ENCODE measurements around the gene SNAP91.

GRCh38 chr6:83633609-83634008, 75.3 kb downstream of the SNAP91 start:
- TF ChIP-seq POLR2A (IDR thresholded peaks at IDR 0.05; ENCODE audit: low read depth, low read length) (no peak), PAX5 (IDR thresholded peaks at IDR 0.05; ENCODE audit: insufficient read depth, low read length, severe bottlenecking) (no peak), TAF1 (IDR thresholded peaks at IDR 0.05; ENCODE audit: low read depth, low read length) (no peak), SPI1 (IDR thresholded peaks at IDR 0.05; ENCODE audit: low read depth, low read length) (no peak), POLR2AphosphoS5 (IDR thresholded peaks at IDR 0.05; ENCODE audit: low read depth, low read length) (no peak)

Data from GM12891 (cell line).